ENCODE data around the gene RTN4RL2.

RTN4RL2 gene

DNA sequence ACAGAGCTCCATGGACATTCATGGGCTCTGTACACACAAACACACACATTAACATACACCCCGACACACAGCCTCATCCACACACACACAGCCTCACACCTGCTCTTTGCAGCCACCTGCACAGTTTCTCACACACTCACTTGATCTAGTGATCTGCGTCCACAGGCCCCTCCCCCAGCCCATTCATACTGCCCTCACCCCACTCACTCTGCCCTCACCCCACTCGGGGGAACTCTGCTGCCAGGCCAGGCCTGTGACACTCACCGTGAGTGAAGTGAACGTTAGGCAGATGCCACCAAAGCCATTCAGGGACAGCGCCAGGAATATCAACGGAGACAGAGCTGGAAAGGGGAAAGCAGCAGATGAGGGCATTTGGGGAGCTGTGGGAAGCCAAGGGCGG is 40.2 kb downstream of the RTN4RL2 start:
- no peak for DNase-seq (ENCODE audit: low read depth)

DNA sequence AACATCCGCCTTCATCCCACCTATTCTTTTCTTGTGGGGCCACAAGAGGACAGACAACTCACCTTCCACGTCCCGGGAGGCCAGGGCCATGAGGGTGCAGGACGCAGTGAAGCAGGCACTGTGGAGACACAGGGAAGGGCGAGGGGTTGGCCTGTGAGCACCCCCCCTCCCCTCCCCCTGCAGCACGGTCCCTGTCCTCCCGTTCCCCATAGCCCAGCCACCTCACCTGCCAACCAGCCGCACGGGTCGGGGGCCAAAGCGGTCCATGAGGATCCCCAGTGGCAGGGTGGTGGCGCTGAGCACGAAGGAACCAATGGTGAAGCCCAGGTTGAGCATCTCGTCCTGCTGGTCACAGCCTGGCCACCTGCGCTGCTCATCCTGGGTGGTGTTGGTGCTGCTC is 40.6 kb downstream of the RTN4RL2 start:
- no peak for DNase-seq (ENCODE audit: low read depth)

DNA sequence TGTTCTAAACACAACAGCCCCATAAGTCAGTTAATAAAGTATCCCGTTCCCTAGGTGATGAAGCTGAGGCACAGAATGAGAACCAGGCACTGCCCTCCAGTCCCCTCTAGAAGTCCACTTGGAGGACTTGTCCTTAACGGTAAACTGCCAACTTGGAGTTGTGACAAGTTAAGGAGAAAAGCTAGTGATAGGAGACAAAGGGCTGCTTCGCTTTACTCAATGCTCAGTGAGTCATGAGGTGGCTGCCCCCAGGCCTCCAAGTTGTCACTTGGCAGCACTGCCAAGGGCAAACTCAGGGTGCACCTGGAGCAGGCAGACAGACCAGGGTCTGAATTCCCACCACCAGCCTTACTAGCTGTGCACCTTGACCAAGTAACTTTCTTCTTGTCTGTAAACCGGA is 41.6 kb downstream of the RTN4RL2 start:
- no peak for DNase-seq (ENCODE audit: low read depth)

DNA sequence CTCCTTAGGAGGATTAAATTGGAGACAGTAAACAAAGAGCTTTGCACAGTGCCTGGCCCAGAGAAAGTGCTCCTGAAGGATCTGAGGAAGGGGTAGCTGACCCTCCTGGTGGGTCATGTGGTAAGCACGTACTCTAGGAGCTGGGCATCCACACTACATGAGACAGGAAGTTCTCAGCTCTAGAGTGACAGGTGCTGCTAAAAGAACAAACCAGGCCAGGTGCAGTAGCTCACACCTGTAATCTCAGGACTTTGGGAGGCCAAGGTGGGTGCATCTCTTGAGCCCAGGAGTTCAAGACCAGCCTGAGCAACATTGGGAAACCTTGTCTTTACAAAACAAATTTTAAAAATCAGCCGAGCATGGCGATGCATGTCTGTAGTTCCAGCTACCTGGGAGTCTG is 42.0 kb downstream of the RTN4RL2 start:
- DNase-seq (ENCODE audit: low read depth) = no peak

DNA sequence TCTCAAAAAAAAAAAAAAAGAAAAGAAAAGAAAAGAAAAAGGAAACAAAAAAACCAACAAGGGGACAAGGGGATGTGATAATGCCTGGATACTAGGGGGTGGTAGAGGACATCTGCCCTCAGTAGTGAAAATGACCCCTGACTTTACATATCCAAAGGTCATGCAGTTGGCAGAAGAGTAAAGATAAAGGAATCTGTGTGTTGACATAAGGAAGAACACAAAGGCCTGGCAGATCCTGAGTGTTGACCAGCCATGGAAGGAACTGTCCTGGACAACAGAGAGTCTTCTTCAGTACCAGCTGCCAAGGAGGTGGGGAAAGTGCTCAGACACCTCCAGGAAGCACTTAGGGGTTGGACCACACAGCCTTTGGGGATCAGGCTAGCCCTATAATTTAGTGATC is 42.5 kb downstream of the RTN4RL2 start:
- DNase-seq (ENCODE audit: low read depth) = no peak

DNA sequence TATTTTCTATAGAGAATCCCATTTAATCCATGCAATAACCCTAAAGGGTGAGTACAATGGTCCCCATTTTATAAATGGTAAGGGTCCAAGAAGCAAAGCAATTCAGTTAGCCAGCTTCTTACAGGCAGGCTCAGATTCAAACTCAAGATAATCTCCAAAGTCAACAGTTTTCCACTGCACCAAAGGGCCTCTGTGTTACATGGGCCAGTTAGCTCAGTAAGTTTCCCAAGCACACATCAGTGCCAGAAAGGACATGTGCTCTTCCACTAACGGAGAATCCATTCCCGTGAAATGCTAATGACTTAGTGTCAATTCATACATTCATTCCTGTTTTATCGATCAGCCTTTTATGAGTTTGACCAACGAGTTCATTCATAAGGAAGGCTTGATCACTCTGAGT is 44.2 kb downstream of the RTN4RL2 start:
- DNase-seq (ENCODE audit: low read depth) = no peak

DNA sequence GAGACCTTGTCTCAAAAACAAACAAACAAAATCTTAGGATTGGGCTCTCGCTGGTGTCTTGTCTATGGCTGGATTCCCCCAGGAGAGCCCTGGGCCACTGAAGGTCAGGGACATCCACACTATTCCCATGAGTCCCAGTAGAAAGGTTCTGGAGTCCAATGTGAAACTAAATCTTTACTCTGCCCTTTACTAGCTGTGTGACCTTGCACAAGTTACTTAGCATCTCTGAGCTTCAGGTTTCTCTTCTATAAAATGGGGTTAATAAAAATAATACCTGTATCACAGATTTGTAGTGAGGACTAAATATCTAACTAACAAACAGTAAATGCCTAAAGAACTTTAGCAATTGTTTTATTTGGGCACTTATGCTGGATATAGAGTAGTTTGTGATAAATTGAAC is 46.2 kb downstream of the RTN4RL2 start:
- no peak for DNase-seq (ENCODE audit: low read depth)

DNA sequence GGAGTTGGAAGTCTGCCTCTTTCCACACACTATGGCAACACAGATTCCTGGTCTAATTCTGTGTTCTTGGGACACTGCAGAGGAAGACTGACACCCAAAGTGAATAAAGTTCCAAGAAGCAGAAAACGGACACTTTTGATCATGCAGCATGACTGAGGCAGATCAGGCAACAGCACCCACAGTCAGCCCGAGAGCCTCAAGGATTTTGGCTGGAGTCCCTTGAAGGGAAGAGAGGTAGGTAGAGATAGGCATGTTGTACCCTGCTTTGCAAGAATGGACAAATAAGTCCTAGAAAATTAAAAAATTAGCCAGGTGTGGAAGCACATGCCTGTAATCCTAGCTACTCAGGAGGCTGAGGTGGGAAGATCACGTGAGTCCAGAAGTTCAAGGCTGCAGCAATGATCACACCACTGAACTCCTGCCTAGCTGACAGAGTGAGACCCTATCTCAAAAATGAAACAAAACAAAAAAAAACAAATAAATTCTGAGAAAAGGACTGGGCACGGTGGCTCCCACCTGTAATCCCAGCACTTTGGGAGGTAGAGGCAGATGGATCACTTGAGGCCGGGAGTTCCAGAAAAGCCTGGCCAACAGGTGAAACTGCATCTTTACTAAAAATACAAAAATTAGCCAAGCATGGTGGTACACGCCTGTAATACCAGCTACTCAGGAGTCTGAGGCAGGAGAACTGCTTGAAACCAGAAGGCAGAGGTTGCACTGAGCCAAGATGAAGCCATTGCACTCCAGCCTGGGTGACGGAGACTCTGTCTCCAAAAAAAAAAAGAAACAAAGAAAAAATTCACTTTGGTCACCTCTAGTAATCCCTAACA is 48.2 kb downstream of the RTN4RL2 start:
- DNase-seq (ENCODE audit: low read depth) = no peak

DNA sequence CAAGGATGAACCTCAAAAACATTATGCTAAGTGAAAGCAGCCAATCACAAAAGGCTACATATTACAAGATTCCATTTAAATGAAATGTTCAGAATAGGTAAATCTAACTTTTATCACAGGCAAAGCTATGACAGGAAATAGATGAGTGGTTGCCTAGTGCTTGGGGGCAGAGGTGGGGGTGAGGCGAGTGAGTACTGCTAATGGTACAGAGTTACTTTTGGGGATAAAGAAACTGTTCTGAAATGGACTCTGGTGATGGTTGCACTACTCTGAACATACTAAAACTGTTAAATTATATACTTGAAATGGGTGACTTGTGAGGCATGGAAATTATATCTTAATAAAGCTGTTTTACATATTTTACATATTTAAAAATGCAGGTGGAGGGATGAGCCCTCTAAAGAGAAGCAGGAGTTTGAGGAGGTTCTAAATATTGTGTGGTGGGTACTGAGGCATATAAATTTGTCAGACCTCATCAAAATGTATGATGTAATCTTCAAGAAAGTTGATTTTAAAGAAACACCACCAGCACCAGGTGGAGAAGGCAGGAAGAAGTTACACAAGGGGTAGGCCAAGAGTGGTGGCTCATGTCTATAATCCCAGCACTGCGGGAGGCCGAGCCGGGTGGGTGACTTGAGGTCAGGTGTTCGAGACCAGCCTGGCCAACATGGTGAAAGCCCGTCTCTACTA is 51.6 kb downstream of the RTN4RL2 start:
- no peak for DNase-seq (ENCODE audit: low read depth)

DNA sequence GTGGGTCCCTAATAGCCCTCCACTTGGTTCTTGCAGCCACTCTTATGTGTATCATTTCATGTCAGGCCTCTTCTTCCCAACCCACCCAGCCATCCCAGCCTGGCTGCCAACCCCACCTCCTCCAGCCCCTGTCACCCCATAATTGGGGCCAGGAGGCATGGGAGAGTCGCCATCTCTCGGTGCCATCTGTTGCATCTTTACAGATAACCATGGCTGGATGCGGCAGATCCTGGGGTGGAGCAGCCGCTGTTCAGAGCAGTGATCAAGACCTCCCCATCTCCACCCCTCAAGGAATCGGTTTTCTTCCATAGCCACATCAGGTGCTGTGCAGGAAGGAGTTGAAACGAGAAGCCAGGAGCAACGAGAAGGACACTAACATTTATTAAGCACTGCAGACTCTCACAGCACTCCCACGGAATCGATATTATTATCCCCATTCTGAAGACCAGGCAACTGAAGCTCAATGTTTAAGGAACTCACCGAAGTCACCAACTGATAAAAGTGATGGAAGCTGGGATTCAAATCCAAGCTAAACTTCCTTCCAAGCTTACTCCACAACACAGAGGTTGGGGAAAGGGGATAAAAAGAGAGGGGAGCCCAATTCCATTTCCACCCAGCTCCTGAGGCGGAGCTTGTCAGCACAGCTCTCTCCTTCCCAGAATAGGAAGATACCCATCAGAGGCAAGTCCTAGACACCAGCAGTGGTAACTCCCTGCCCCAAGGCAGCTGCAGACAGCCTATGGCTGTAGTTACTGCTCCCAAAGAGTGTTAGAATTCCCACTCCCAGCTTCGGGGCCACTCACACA is 52.5 kb downstream of the RTN4RL2 start:
- DNase-seq (ENCODE audit: low read depth) = no peak

DNA sequence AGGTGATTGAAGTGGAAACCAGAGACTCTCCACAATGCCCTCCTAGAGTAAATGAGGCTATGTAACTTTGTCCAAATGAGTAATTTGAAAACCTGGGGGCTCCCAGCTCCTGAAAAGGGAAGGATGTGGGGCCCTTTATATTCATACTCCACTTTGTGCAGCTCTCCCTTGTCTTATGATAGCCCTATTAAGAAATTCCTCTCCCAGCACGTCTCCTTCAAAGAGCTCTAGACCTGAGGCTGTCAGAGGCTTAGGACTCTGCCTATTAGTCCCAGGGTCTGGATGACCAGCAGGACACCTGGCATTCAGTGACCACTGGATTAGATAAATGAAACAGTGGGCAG is 53.1 kb downstream of the RTN4RL2 start:
- DNase-seq (ENCODE audit: low read depth) = no peak

DNA sequence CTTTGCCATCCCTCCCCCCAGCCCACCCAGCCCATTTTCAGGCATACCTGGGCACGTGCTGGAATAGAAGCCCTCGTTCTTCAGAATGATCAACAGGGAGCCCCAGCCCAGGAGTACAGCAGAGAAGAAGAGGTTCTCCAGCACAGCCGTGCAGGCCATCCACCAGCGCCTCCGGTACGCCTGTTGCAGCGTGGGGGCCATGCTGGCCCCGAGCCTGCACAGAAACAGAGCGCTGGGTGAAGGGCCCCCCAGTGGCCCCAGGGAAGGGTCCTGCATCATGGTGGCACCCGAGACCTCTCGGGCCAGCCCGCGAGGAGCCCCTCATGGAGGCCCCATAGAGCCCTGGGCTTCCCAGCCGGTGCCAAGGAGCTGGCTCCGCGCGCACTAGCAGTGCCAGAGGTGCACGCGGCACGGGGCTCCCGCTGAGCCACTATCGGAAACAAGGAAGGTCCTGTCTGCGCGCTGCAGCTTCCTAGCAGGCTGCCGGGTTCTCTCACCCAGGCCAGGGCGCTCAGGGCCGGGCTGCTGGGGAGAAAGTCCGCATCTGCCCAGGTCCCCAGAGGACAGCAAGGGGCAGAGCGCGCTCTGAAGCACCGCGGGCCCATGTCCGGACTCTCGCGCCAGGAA is 53.7 kb downstream of the RTN4RL2 start:
- DNase-seq (ENCODE audit: low read depth) = no peak

DNA sequence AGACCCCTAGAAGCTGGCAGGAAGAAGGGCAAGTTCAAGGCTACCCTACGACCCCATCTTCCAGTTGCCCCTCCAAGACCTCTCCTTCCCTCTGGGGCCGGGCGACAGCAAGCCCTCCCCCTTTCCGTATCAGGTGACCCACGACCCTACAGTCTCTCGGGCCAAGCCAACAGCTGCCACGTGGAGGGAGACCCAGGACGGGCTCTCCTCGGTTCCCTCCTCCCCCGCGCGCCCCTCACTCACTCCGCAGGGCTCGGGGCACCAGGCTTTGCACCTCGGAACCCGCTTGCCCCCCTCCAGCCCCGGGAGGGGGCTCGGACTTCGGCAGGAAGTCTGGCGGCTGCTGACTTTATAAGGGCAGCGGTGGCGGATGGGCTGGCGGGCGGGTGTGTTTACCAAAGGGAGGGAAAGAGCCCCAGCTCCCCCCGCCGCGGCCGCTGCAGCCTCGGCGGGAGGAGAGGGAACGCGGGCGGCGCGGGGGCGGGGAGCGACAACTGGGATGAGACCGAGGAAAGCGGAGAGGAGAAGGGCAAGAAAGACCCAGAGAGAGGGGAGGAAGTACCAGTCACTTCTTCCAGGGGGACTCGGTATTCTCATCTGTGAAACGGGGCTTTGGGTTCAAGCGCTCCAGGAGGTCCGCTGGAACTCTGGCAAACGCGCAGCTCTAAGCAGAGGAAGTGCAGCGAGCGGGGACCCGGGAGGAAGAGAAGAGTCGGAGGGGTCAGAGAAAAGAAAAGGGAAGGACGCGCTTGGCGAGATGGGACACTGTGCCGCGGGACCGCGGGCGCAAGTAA is 54.4 kb downstream of the RTN4RL2 start:
- no peak for DNase-seq (ENCODE audit: low read depth)

DNA sequence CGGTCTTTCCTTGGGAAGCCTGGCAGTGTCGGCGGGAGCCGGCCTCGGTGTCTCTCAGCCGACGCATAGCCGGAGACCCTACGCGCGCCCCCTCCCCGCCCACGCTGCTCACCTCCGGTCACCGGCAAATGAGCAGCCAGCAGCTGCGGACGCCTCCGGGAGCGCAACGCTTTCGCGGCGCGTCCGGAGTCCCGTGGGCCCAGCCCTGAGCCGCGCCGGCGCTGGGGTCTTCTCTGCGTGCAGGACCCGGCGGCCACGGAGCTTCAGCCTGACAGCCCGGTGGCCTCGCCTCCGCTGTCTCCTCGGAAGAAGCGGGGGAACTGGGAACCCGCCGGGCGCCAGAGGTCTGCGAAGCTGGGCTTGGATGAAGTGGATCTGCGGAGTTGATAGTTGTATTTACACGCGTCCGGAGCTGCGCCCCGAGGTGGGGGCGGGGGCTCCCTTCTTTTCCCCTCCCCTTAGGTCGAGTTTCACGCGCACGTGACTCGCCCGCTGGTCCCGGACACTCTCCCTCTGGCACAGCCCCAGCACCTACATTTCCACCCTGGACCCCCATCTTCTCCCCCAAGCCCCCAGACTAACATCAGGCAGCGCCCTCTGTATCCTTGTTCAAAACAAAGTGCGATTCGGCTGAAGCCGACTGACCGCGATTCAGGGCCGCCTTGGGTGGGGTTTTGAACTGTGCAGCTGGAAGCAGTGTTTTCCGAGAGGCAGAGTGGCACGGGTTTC is 55.2 kb downstream of the RTN4RL2 start, which contains the start of gene SLC43A1:
Gene SLC43A1 (minus strand): TSS at position 371 of the 729 bp plus-strand sequence. CDS start 1,591 bp downstream, outside the sequence.
- DNase-seq (ENCODE audit: low read depth) = no peak

DNA sequence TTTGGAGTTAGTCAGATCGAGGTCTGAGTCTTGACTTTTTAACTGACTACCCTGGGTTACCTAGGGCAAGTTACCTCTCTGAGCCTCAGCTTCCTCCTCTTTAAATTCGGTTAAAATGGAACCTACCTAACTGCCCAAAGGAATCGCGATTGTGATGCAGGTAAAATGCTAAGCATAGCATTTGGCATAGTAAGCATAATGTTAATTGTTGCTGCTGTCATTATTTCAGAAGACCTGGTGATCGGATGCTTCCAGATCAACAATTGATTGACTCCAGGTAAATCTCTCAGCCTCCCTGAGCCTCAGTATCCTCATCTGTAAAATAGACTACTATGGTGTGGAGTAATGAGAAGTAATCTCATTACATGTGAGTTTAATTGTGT is 55.7 kb downstream of the RTN4RL2 start:
- DNase-seq (ENCODE audit: low read depth) = no peak

DNA sequence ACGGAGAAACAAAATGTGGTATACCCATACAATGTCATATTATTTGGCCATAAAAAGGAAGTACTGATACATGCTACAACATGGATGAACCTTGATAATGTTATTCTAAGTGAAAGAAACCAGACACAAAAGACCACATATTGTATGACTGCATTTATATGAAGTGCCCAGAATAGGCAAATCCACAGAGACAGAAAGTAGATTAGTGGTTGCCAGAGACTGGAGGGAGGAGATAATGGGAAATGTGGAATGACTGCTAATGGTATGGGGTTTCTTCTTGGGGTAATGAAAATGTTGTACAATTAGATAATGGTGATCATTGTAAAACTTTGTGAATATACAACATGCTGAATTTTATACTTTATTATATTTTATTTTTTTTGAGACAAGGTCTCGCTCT is 60.8 kb downstream of the RTN4RL2 start:
- no peak for DNase-seq (ENCODE audit: low read depth)

DNA sequence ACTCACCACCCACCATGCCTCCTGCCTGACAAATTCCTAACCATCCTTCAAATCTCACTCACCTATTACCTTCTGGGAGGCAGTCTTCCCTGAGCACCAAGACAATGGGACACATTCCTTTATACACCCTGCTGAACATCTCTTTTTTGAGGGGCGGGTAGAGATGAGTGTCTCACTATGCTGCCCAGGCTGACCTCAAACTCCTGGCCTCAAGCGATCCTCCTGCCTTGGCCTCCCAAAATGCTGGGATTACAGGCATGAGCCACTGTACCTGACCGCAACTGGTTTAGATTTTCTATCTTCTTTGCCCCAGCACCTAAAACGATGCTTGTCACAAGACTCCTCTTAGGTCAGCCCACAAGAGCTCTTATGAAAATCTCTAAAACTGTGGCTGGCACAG is 63.1 kb downstream of the RTN4RL2 start:
- no peak for DNase-seq (ENCODE audit: low read depth)

Data from HS-5 (cell line).